ENCODE results near the gene MMEL1.
A peak's percentile ranks its signal among the peaks of the same experiment; 100 is the strongest.
"Not testable (repeated sequence)": the region's sequence is repeated elsewhere in the genome, so short reads cannot be mapped to it uniquely, and the experiment has no call there.

Gene MMEL1

GRCh38 chr1:2589431-2590232, 43.2 kb downstream of the MMEL1 start:
- FAIRE-seq: no peak

- FAIRE-seq: no peak
Measured at GRCh38 chr1:2588661-2589430, 44.0 kb downstream of the MMEL1 start.

GRCh38 chr1:2587860-2588571, 44.8 kb downstream of the MMEL1 start:
- FAIRE-seq: no peak

- FAIRE-seq: no peak
Measured at GRCh38 chr1:2587071-2587859, 45.6 kb downstream of the MMEL1 start.

- peak; percentile 94 for FAIRE-seq
Measured at GRCh38 chr1:2586154-2587070, 46.4 kb downstream of the MMEL1 start, which contains the start of gene PRXL2B. Gene PRXL2B, plus strand, starts transcription at chr1:2586777. Its CDS starts 109 bp downstream, at chr1:2586886.

- FAIRE-seq: no peak
Measured at GRCh38 chr1:2585318-2586092, 47.3 kb downstream of the MMEL1 start.

GRCh38 chr1:2584686-2585317, 48.0 kb downstream of the MMEL1 start:
- FAIRE-seq: no peak

- no peak for FAIRE-seq
Measured at GRCh38 chr1:2583871-2584351, 48.9 kb downstream of the MMEL1 start.

GRCh38 chr1:2583331-2583791, 49.5 kb downstream of the MMEL1 start:
- no peak for FAIRE-seq

- FAIRE-seq: no peak
Measured at GRCh38 chr1:2582391-2582790, 50.4 kb downstream of the MMEL1 start.

GRCh38 chr1:2580691-2581090, 52.1 kb downstream of the MMEL1 start:
- no peak for FAIRE-seq

GRCh38 chr1:2578758-2579118, 54.1 kb downstream of the MMEL1 start:
- no peak for FAIRE-seq

GRCh38 chr1:2577565-2578075, 55.2 kb downstream of the MMEL1 start:
- not testable (repeated sequence) for FAIRE-seq

GRCh38 chr1:2575801-2576663, 56.8 kb downstream of the MMEL1 start:
- FAIRE-seq: no peak

GRCh38 chr1:2574350-2574749, 58.5 kb downstream of the MMEL1 start:
- FAIRE-seq: no peak

GRCh38 chr1:2573250-2573920, 59.4 kb downstream of the MMEL1 start:
- FAIRE-seq: no peak

GRCh38 chr1:2571348-2571747, 61.5 kb downstream of the MMEL1 start:
- no peak for FAIRE-seq

- no peak for FAIRE-seq
Measured at GRCh38 chr1:2570332-2570731, 62.5 kb downstream of the MMEL1 start.
